GM19468 (cell line): ENCODE measurements around the gene OR5I1.
"Not testable (repeated sequence)": the region's sequence is repeated elsewhere in the genome, so short reads cannot be mapped to it uniquely, and the experiment has no call there.

Experiments
- ATAC-seq: cut with Tn5 transposase; IDR thresholded peaks from one replicate; pipeline ENCODE4 v1.9.1; 2021; ENCODE audit warnings: mild to moderate bottlenecking, moderate library complexity, moderate number of reproducible peaks; ENCODE audit not compliant: unreplicated experiment; ENCODE audit errors: extremely low read depth

Gene OR5I1

DNA sequence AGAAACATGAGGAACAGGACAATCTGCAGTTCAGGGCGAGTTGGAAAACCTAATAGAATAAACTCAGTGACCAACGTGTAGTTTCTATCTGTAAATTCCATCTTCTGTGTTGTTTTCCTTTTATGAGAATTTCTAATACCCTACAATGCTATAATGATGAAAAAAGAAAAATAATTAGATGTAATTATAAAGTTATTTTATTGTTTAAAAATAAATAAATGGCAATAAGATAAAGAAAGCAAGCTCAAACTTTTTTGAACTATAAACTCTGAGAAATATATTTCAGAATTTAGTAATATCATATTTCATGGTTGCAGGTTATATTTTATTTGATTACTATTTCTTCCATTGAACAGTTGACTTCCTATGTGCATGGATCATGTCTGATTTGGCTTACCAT lies at the start of gene OR5I1:
Gene OR5I1 (minus strand): TSS at position 101 of the 400 bp plus-strand sequence. CDS start 0 bp downstream, at position 101.
- no peak for ATAC-seq

GRCh38 chr11:55970935-55971334 lies 34.7 kb upstream of the OR5I1 start:
- ATAC-seq = no peak

DNA sequence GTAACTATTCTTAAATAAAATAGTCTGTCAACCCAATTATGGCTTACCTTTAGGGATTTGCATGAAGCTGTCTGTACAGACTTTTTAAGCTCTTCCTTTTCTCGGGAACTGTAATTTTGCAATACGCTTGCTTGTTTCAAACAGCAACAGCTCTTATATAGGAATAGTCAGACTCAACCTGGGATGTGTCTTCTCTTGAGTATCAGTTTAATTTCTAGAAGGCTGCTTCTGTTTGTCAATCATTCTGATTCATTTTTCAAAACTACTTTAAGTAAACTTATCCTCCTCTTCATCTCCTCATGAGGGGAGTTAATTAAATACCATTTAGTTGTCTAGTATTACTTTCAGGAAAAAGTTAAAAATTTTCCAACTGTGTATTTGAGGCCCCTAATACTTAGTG lies 33.6 kb upstream of the OR5I1 start, which contains the start of gene OR10AG1:
Gene OR10AG1 (minus strand): TSS at position 101 of the 400 bp plus-strand sequence. CDS start 38 bp downstream, at position 63.
- no peak for ATAC-seq

GRCh38 chr11:55967914-55968313 lies 31.7 kb upstream of the OR5I1 start:
- ATAC-seq = no peak

DNA sequence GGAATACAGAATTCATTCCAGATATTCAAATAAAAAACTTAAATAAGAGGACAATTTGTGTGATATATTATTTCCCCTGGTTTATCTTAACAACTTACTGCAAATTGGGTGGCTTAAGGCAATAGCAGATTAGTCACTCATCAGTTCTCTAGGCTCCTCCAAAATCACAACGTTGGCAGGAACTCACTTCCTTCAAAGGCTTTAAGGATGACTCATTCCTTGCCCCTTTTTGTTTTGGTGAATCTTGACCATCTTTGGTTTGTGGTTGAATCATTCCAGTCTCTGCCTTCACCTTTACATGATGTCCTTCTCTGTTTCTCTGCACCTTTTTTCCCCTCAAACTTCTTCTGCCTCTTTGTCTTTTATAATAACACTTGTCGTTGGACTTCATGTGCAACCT lies 30.2 kb upstream of the OR5I1 start:
- no peak for ATAC-seq

DNA sequence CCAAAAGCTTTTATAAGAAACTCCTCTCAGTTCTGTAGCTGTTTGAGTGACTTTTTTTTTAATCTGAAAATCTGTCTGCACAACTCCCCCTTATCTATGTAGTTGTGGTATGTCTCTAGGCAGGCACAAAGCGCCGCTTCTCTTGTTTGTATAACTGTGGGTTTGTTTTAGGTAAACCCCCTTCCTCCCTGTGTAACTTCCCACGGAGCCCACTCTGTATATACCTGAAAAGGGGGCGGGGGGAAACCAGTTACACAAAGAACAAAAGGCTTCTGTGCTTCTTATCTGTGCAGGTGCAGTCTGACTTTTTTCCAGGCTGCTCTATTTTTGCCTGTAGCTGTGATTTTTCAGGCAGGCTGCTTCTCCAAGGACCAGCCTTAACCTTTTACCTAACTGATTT lies 20.3 kb upstream of the OR5I1 start:
- no peak for ATAC-seq

- no peak for ATAC-seq
Measured at GRCh38 chr11:55949330-55949729, 13.1 kb upstream of the OR5I1 start.

DNA sequence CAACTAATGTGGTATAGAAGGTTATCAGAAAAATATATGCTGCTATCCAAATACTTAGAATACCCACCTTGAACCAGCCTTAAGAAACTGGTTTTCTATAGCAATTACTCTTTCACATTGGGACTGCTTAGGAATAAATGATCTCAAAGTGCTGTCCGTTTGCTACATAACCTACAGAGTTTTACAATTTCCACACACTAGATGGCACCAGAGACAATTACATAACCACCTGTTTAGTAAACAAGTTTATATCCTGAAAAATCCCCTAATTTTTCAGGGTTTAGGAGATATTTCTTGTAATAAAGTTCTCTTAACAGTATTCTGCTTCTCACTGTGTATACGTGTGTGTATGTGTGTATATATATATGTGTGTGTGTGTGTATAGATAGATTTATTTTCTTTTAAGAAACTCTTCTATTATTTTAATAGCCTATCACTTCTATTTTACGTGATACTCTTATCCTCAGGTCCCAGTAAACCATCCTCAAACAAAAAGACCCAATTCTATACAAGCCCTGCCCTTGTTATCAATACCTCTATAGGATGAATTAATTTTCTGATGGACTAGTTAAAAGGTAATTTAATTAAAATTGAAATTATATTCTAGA lies 6.7 kb upstream of the OR5I1 start:
- ATAC-seq = no peak

DNA sequence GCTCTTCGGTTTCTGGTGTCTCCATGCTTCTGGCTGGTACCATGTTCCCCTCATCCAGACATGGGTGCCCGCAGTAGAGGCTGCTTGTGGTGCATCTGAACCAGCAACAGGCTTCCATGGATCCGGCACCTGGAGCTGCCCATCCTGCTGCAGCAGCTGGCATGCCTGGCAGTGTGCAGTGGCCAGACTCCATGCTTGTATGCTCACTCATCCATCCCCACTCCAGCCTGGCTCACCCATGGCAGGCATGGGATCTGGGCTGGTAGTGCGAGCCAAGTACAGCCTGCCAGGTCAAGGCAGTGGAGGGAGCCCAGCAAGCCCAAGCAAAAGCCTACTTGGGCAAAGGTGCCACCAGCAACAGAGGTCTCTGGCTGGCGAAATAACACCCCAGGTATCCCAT lies 15.7 kb downstream of the OR5I1 start:
- no peak for ATAC-seq

DNA sequence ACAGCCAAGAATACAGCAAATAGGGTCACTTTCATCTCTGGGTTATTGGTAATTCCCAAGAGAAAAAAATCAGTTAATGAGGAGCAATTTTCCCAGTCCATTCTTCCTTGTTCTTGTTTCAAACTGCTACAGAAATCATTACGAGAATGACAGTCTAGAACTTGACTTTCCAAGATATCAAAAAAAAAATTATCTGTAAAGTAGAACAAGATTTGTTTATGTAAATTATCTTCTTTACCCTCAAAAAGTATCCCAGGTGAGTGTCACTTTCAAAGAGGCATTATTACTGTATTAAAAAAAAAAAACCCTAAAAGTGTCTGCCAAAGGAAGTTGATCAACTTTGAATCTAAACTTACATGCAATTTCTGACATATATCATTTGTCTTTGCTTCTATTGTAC lies 21.7 kb downstream of the OR5I1 start, which contains the start of gene OR5W2:
Gene OR5W2 (minus strand): TSS at position 101 of the 400 bp plus-strand sequence. CDS start 0 bp downstream, at position 101.
- no peak for ATAC-seq

DNA sequence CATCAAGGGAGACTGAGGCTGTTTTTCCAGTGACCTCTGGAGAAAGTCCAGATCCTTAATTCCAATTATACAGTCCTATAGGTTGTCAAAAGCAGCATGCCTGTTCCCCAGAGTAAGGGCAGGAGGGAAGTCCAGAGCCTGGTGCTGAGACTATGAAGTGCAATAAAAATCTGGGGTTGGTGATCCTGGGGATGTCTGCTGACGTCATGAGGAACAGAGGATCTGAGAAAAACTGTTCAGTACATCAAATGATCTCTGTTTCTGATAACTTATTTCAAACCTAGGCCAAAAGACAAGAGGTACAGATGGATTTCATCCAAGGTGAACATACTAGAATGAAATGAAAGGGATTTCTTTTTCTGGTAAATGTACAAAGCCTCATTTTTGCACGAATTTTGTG lies 33.9 kb downstream of the OR5I1 start:
- ATAC-seq = no peak

DNA sequence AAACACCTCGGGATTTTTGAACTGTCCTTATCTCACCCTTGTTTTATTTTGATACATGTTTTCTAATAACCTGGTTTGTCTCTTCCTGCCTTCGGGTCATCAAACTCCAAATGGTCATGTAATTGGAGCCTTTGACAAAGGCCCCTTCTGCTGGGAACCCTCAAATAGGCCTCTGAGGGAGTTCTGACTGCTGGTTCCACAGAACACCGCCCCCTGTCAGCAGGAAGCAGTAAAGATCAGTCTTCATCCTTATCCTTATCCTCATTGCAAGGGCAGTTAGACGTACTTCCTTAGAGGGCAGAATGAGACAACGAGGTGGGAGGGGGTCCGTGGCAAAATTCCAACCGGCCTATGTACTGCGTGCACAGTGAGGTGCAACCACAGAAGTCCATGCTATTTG lies 41.0 kb downstream of the OR5I1 start:
- ATAC-seq = no peak

GRCh38 chr11:55885481-55885880 lies 50.7 kb downstream of the OR5I1 start:
- ATAC-seq = not testable (repeated sequence)
